SHP77 treated with DMSO at 0.1 percent for 48 hours (cell line): ENCODE data around the gene GPRC5C.
"Not testable (repeated sequence)": the region's sequence is repeated elsewhere in the genome, so short reads cannot be mapped to it uniquely, and the experiment has no call there.

Source experiments
- DNase-seq: peaks from one replicate; lab custom pipeline; 2025; lab: John Stamatoyannopoulos, UW

Gene GPRC5C

GRCh38 chr17:74474043-74474792 is 42.3 kb downstream of the GPRC5C start:
- DNase-seq, result no peak

GRCh38 chr17:74475189-74475588 is 43.3 kb downstream of the GPRC5C start:
- DNase-seq, result no peak

GRCh38 chr17:74477411-74477810 is 45.5 kb downstream of the GPRC5C start:
- no peak for DNase-seq

GRCh38 chr17:74478420-74479100 is 46.7 kb downstream of the GPRC5C start:
- DNase-seq, result no peak

GRCh38 chr17:74480290-74480689 is 48.4 kb downstream of the GPRC5C start:
- no peak for DNase-seq

- no peak for DNase-seq
These were observed 49.7 kb downstream of the GPRC5C start for GRCh38 chr17:74481621-74482020.

GRCh38 chr17:74484066-74484465 is 52.2 kb downstream of the GPRC5C start:
- DNase-seq, result no peak

GRCh38 chr17:74485022-74485743 is 53.3 kb downstream of the GPRC5C start:
- no peak for DNase-seq

- no peak for DNase-seq
These were observed 54.0 kb downstream of the GPRC5C start for GRCh38 chr17:74485841-74486240.

GRCh38 chr17:74488276-74488675 is 56.4 kb downstream of the GPRC5C start:
- DNase-seq, result not testable (repeated sequence)

- no peak for DNase-seq
These were observed 58.8 kb downstream of the GPRC5C start for GRCh38 chr17:74490716-74491115.

GRCh38 chr17:74491626-74492025 is 59.7 kb downstream of the GPRC5C start:
- no peak for DNase-seq

- peak; percentile 70 for DNase-seq
These were observed 61.5 kb downstream of the GPRC5C start for GRCh38 chr17:74493331-74493833.
